IMR-90 (cell line): ENCODE results near the gene CCP110.

ENCODE experiments used
- CTCF ChIP-seq: conservative IDR thresholded peaks from 2 replicates; pipeline ENCODE4 v1.5.1; 2012; ENCODE audit warnings: mild to moderate bottlenecking, low read depth, low read length, improper control_type of control experiment
- MAFK ChIP-seq: IDR thresholded peaks from 2 replicates; pipeline ENCODE4 v1.6.1; 2012; ENCODE audit warnings: low read depth, low read length, improper control_type of control experiment
- MAZ ChIP-seq: IDR thresholded peaks from 2 replicates; pipeline ENCODE4 v1.6.1; 2012; ENCODE audit warnings: low read depth, mild to moderate bottlenecking, low read length, improper control_type of control experiment, moderate library complexity, borderline replicate concordance
- MXI1 ChIP-seq: IDR thresholded peaks from 2 replicates; pipeline ENCODE4 v1.6.1; 2012; ENCODE audit warnings: low read depth, mild to moderate bottlenecking, low read length, moderate library complexity, borderline replicate concordance
- POLR2A ChIP-seq: IDR thresholded peaks from 2 replicates; pipeline ENCODE4 v1.6.1; 2012; ENCODE audit warnings: mild to moderate bottlenecking, low read depth, low read length

GRCh38 chr16:19521471-19522396 is 2.0 kb upstream of the CCP110 start, which contains the start of gene GDE1:
- peak; percentile 76; the same call in 1 of the 2 replicates for TF ChIP-seq MAZ
- peak; percentile 76 for TF ChIP-seq POLR2A
- peak; percentile 42 for TF ChIP-seq CTCF
- TF ChIP-seq MXI1, result peak; percentile 26; the same call in 1 of the 2 replicates
- TF ChIP-seq MAFK, result no peak
